Epithelial cell of proximal tubule (primary cell): ENCODE measurements around the gene C16orf92. TPM values are rescaled to one million over a fixed set of nuclear protein-coding genes. Genes with fewer than 3 reads are reported as not detected.
A peak's percentile ranks its signal among the peaks of the same experiment; 100 is the strongest.

Experiments used
- DNase-seq: peaks from one replicate; pipeline ENCODE4 v3.0.0-alpha.2; 2011; ENCODE audit warnings: low read depth
- H3K4me3 ChIP-seq: 2 replicates; pipeline ENCODE4 v1.5.1; 2011; ENCODE audit warnings: low read depth, mild to moderate bottlenecking, low read length
- total RNA-seq: library from RNA; depleted of rRNA; stranded (reverse); fragments of >200 nt; gene quantifications from 2 replicates; pipeline ENCODE4 v1.2.3, GENCODE V29; 2015
- TF ChIP-seq, protein P1 (sequence below): conservative IDR thresholded peaks from 2 replicates; pipeline ENCODE4 v1.5.1; 2012; ENCODE audit warnings: low read depth, mild to moderate bottlenecking, low read length

Gene C16orf92
- total RNA-seq, 1 donor from 2014 or later, result not detected

DNA sequence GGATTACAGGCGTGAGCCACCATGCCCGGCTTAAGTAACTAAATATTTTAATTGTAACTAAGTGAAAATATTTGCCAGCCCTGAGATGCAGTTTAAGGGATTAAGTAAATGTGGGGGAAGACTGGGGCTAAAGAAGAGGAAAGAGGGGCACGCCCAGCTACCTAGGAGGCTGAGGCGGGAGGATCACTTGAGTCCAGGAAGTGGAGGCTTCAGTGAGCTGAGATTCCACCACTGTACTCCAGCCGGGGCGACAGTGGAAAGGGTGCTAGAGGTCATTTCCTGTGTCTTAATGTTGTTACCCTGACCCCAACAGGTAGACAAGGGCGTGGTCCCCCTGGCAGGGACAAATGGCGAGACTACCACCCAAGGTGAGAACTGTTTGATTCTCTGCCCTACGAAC lies 45.3 kb downstream of the C16orf92 start:
- TF ChIP-seq, protein P1, sequence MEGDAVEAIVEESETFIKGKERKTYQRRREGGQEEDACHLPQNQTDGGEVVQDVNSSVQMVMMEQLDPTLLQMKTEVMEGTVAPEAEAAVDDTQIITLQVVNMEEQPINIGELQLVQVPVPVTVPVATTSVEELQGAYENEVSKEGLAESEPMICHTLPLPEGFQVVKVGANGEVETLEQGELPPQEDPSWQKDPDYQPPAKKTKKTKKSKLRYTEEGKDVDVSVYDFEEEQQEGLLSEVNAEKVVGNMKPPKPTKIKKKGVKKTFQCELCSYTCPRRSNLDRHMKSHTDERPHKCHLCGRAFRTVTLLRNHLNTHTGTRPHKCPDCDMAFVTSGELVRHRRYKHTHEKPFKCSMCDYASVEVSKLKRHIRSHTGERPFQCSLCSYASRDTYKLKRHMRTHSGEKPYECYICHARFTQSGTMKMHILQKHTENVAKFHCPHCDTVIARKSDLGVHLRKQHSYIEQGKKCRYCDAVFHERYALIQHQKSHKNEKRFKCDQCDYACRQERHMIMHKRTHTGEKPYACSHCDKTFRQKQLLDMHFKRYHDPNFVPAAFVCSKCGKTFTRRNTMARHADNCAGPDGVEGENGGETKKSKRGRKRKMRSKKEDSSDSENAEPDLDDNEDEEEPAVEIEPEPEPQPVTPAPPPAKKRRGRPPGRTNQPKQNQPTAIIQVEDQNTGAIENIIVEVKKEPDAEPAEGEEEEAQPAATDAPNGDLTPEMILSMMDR, result no peak
- H3K4me3 ChIP-seq, result peak overlapping the region; percentile 98

GRCh38 chr16:30068750-30069610 lies 46.0 kb downstream of the C16orf92 start:
- TF ChIP-seq, protein P1, result peak; percentile 63
- no peak for DNase-seq
- H3K4me3 ChIP-seq, result peak overlapping the region; percentile 98

More for the DNA sequence above, 45.3 kb downstream of the C16orf92 start:
- no peak for DNase-seq

DNA sequence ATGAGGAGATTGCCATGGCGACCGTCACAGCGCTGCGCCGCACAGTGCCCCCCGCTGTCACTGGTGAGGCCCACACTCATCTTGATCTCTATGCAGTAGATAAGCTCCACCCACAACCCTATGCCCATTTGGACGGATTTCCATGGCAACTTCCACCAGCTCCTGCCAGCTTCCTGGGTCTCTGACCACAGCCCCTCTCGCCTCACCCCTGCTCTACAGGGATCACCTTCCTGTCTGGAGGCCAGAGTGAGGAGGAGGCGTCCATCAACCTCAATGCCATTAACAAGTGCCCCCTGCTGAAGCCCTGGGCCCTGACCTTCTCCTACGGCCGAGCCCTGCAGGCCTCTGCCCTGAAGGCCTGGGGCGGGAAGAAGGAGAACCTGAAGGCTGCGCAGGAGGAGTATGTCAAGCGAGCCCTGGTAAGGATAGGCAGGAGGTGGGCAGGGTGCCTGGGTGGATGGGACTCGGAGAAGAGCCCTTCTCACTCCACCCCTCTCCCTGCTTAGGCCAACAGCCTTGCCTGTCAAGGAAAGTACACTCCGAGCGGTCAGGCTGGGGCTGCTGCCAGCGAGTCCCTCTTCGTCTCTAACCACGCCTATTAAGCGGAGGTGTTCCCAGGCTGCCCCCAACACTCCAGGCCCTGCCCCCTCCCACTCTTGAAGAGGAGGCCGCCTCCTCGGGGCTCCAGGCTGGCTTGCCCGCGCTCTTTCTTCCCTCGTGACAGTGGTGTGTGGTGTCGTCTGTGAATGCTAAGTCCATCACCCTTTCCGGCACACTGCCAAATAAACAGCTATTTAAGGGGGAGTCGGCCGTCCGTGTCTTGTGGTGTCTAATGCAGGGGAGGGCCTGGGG lies 46.8 kb downstream of the C16orf92 start:
- H3K4me3 ChIP-seq, result peak overlapping the region; percentile 98
- DNase-seq, result no peak
- TF ChIP-seq, protein P1, result no peak

- no peak for DNase-seq
- TF ChIP-seq, protein P1, result no peak
- H3K4me3 ChIP-seq, result peak overlapping the region; percentile 98
Measured at GRCh38 chr16:30070490-30070889, 47.5 kb downstream of the C16orf92 start.

Other genes starting within 250 kb of the C16orf92 start
- gene ZG16, start 244.9 kb upstream of the C16orf92 start, total RNA-seq, result not detected in 2 replicates
- gene KIF22, start 232.4 kb upstream of the C16orf92 start, total RNA-seq, result 105 and 118 TPM in 2 replicates
- 174 and 293 TPM in 2 replicates for gene MAZ, start 216.7 kb upstream of the C16orf92 start, total RNA-seq
- gene PRRT2, start 211.0 kb upstream of the C16orf92 start, total RNA-seq, result 0.35 TPM in 1 of 2 replicates, not detected in the other
- gene PAGR1, start 207.0 kb upstream of the C16orf92 start, total RNA-seq, result 62.3 and 63.2 TPM in 2 replicates
- gene MVP, start 202.7 kb upstream of the C16orf92 start, total RNA-seq, result 179 and 205 TPM in 2 replicates
- gene CDIPT, start 160.0 kb upstream of the C16orf92 start, total RNA-seq, result 79.0 and 83.3 TPM in 2 replicates
- 2.2 and 12.8 TPM in 2 replicates for gene SEZ6L2, start 123.6 kb upstream of the C16orf92 start, total RNA-seq
- gene ASPHD1, start 122.7 kb upstream of the C16orf92 start, total RNA-seq, result 11.1 and 14.2 TPM in 2 replicates
- gene KCTD13, start 97.0 kb upstream of the C16orf92 start, total RNA-seq, result 6.6 and 17.4 TPM in 2 replicates
- 92.1 and 139 TPM in 2 replicates for gene TMEM219, start 61.1 kb upstream of the C16orf92 start, total RNA-seq
- gene TAOK2, start 49.3 kb upstream of the C16orf92 start, total RNA-seq, result 31.6 and 31.9 TPM in 2 replicates
- gene HIRIP3, start 27.6 kb upstream of the C16orf92 start, total RNA-seq, result 9.5 and 14.0 TPM in 2 replicates
- gene INO80E, start 27.0 kb upstream of the C16orf92 start, total RNA-seq, result 86.9 and 108 TPM in 2 replicates
- gene DOC2A, start 12.2 kb upstream of the C16orf92 start, total RNA-seq, result 0.17 and 0.22 TPM in 2 replicates
- gene TLCD3B, start 8.1 kb downstream of the C16orf92 start, total RNA-seq, result not detected in 2 replicates
- 1,398 and 2,089 TPM in 2 replicates for gene ALDOA, start 42.6 kb downstream of the C16orf92 start, total RNA-seq
- 98.4 and 178 TPM in 2 replicates for gene PPP4C, start 52.8 kb downstream of the C16orf92 start, total RNA-seq
- gene TBX6, start 68.7 kb downstream of the C16orf92 start, total RNA-seq, result 0.07 and 1.3 TPM in 2 replicates
- gene YPEL3, start 73.0 kb downstream of the C16orf92 start, total RNA-seq, result 16.0 and 41.3 TPM in 2 replicates
- 0.72 TPM in 1 of 2 replicates, not detected in the other for gene GDPD3, start 90.3 kb downstream of the C16orf92 start, total RNA-seq
- gene MAPK3, start 100.0 kb downstream of the C16orf92 start, total RNA-seq, result 33.6 and 34.4 TPM in 2 replicates
- 24.1 and 26.3 TPM in 2 replicates for gene CORO1A, start 160.4 kb downstream of the C16orf92 start, total RNA-seq
- gene BOLA2B, start 170.5 kb downstream of the C16orf92 start, total RNA-seq, result 421 and 538 TPM in 2 replicates
- 57.7 and 158 TPM in 2 replicates for gene SLX1A, start 170.7 kb downstream of the C16orf92 start, total RNA-seq
- gene SULT1A3, start 176.1 kb downstream of the C16orf92 start, total RNA-seq, result 6.6 and 12.1 TPM in 2 replicates
- gene NPIPB13, start 225.3 kb downstream of the C16orf92 start, total RNA-seq, result 0.98 and 4.0 TPM in 2 replicates